Measurements from ENCODE around the gene OBSL1. TPM values are rescaled to one million over a fixed set of nuclear protein-coding genes. Genes with fewer than 3 reads are reported as not detected.
A peak's percentile ranks its signal among the peaks of the same experiment; 100 is the strongest.

OBSL1 gene
- total and polyA plus RNA-seq, 9 donors = 53.2 to 740 (median 468) TPM

- WGBS, 3 donors = 94 to 95% (median 94%) methylated on average over 26 of the region's 26 CpGs
- no peak overlapping the region for H3K4me3 ChIP-seq
- H3K27me3 ChIP-seq = no peaks in the 10 kb centered on the region
- H3K36me3 ChIP-seq = no peaks in the 10 kb centered on the region
- no peak overlapping the region for H3K27ac ChIP-seq
- intact Hi-C loops (cut with DNase I) = no loop called here
- peak in 3 of 5 donors; percentile 41 to 52 (median 48) for DNase-seq
- H3K4me1 ChIP-seq (ENCODE audit: insufficient read depth) = peaks cover 8% of the 10 kb centered on the region
- H3K9me3 ChIP-seq = no peaks in the 10 kb centered on the region
- no peak for TF ChIP-seq CTCF (IDR thresholded peaks at IDR 0.05)
- TF ChIP-seq POLR2A (IDR thresholded peaks at IDR 0.05) = no peak
- TF ChIP-seq EP300 (IDR thresholded peaks at IDR 0.05) = no peak
Measured at GRCh38 chr2:219547621-219548020, 23.7 kb downstream of the OBSL1 start.

GRCh38 chr2:219545943-219546352 lies 25.4 kb downstream of the OBSL1 start:
- WGBS, 3 donors = 62 to 64% (median 63%) methylated on average over 4 of the region's 4 CpGs
- no peak for TF ChIP-seq EP300 (IDR thresholded peaks at IDR 0.05)
- no peak for TF ChIP-seq POLR2A (IDR thresholded peaks at IDR 0.05)
- TF ChIP-seq CTCF (IDR thresholded peaks at IDR 0.05) = no peak
- Histone ChIP-seq H3K9me3 (no peaks in the 10 kb centered on the region), H3K27me3 (no peaks in the 10 kb centered on the region), H3K36me3 (no peaks in the 10 kb centered on the region), H3K27ac (no peak overlapping the region), H3K4me3 (no peak overlapping the region), H3K4me1 (ENCODE audit: insufficient read depth) (peaks cover 11% of the 10 kb centered on the region)
- intact Hi-C loops (cut with DNase I) = no loop called here
- no peak for DNase-seq

GRCh38 chr2:219545295-219545942 lies 25.9 kb downstream of the OBSL1 start:
- DNase-seq = peak in 2 of 5 donors; percentile 31 to 39
- Histone ChIP-seq H3K9me3 (no peaks in the 10 kb centered on the region), H3K36me3 (no peaks in the 10 kb centered on the region), H3K4me1 (ENCODE audit: insufficient read depth) (peaks cover 9% of the 10 kb centered on the region), H3K27me3 (no peaks in the 10 kb centered on the region), H3K4me3 (no peak overlapping the region), H3K27ac (no peak overlapping the region)
- TF ChIP-seq POLR2A (IDR thresholded peaks at IDR 0.05) (no peak), CTCF (IDR thresholded peaks at IDR 0.05) (no peak), EP300 (IDR thresholded peaks at IDR 0.05) (no peak)
- intact Hi-C loops (cut with DNase I) = no loop called here
- 67 to 91% (median 78%) methylated on average over 3 of the region's 3 CpGs for WGBS, 3 donors

- no peaks in the 10 kb centered on the region for H3K27me3 ChIP-seq
- H3K4me3 ChIP-seq = peak overlapping the region; percentile 82
- peak overlapping the region; percentile 88 to 95 for H3K27ac ChIP-seq
- TF ChIP-seq POLR2A (IDR thresholded peaks at IDR 0.05) = no peak
- TF ChIP-seq EP300 (IDR thresholded peaks at IDR 0.05) = no peak
- no peak for TF ChIP-seq CTCF (IDR thresholded peaks at IDR 0.05)
- no peaks in the 10 kb centered on the region for H3K36me3 ChIP-seq
- WGBS, 3 donors = 19 to 35% (median 25%) methylated on average over 9 of the region's 9 CpGs
- H3K4me1 ChIP-seq (ENCODE audit: insufficient read depth) = peaks cover 9% of the 10 kb centered on the region
- H3K9me3 ChIP-seq = no peaks in the 10 kb centered on the region
- peak in 1 of 5 donors; percentile 52 for DNase-seq
- intact Hi-C loops (cut with DNase I) = loop anchor here in 2 of 4 donors (5.0 kb wide), 2 partner anchors 98 to 143 kb away; no protein-coding TSS in a partner anchor
Measured at GRCh38 chr2:219544567-219544966, 26.8 kb downstream of the OBSL1 start.

Data from ovary (tissue), 9 donors.